Liver (tissue), 9 donors: ENCODE measurements around the gene ZNF740. TPM values are rescaled to one million over a fixed set of nuclear protein-coding genes. Genes with fewer than 3 reads are reported as not detected.

ENCODE experiments used
- DNase-seq: peaks from one replicate; pipeline ENCODE4 v3.0.0-alpha.2; 2017; ENCODE audit warnings: low spot score
- H3K27ac ChIP-seq, 2 donors: one replicate each; pipeline ENCODE4 v1.7.0; 2013; ENCODE audit warnings: inconsistent platforms in 2 of 2, low read length in 2 of 2, control low read depth in 1 of 2, low read depth in 1 of 2, mild to moderate bottlenecking in 1 of 2
- H3K27me3 ChIP-seq, 4 donors: one replicate each; pipeline versions ENCODE4 v1.6.1 to v1.7.0; 2013; ENCODE audit warnings: low read length in 3 of 4, inconsistent platforms in 1 of 4, mild to moderate bottlenecking in 1 of 4, moderate library complexity in 1 of 4; ENCODE audit not compliant: control insufficient read depth in 4 of 4, insufficient read depth in 4 of 4
- H3K36me3 ChIP-seq, 4 donors: one replicate each; pipeline versions ENCODE4 v1.6.1 to v1.7.0; 2013; ENCODE audit warnings: low read length in 3 of 4, mild to moderate bottlenecking in 3 of 4, low read depth in 1 of 4, moderate library complexity in 1 of 4; ENCODE audit not compliant: control insufficient read depth in 4 of 4, insufficient read depth in 3 of 4
- H3K4me1 ChIP-seq, 4 donors: one replicate each; pipeline versions ENCODE4 v1.6.1 to v1.7.0; 2013; ENCODE audit warnings: low read length in 3 of 4, mild to moderate bottlenecking in 3 of 4, moderate library complexity in 1 of 4; ENCODE audit not compliant: control insufficient read depth in 4 of 4, insufficient read depth in 4 of 4
- H3K4me3 ChIP-seq, 3 donors: one replicate each; pipeline versions ENCODE4 v1.6.1 to v1.7.0; 2013; ENCODE audit warnings: low read length in 3 of 3, control low read depth in 1 of 3, low read depth in 1 of 3, mild to moderate bottlenecking in 1 of 3
- H3K9ac ChIP-seq, 2 donors: one replicate each; pipeline ENCODE4 v1.7.0; 2013; ENCODE audit warnings: low read length in 2 of 2, mild to moderate bottlenecking in 2 of 2, moderate library complexity in 2 of 2, control low read depth in 1 of 2, low read depth in 1 of 2
- H3K9me3 ChIP-seq, 4 donors: one replicate each; pipeline versions ENCODE4 v1.6.1 to v1.7.0; 2013; ENCODE audit warnings: low read length in 3 of 4; ENCODE audit not compliant: control insufficient read depth in 4 of 4
- EGR1 ChIP-seq, 2 donors: IDR thresholded peaks; 2 replicates each; pipeline ENCODE4 v1.6.1; 2016 to 2018; ENCODE audit warnings: antibody characterized with exemption in 2 of 2, low read depth in 2 of 2
- FOXA1 ChIP-seq: IDR thresholded peaks from 2 replicates; pipeline ENCODE4 v1.6.1; 2016; ENCODE audit warnings: antibody characterized with exemption
- FOXA2 ChIP-seq: IDR thresholded peaks from 2 replicates; pipeline ENCODE4 v1.6.1; 2016; ENCODE audit warnings: antibody characterized with exemption
- GABPA ChIP-seq, 2 donors: IDR thresholded peaks in 1 of 2; conservative IDR thresholded peaks in 1 of 2; 2 replicates each; pipeline ENCODE4 v1.6.1; 2016; ENCODE audit warnings: antibody characterized with exemption in 2 of 2, mild to moderate bottlenecking in 1 of 2, moderate library complexity in 1 of 2
- HNF4A ChIP-seq, 2 donors: conservative IDR thresholded peaks; 2 replicates each; pipeline ENCODE4 v1.6.1; 2016; ENCODE audit warnings: antibody characterized with exemption in 2 of 2, mild to moderate bottlenecking in 2 of 2
- HNF4G ChIP-seq: IDR thresholded peaks from 2 replicates; pipeline ENCODE4 v1.6.1; 2016; ENCODE audit warnings: antibody characterized with exemption
- JUND ChIP-seq, 2 donors: IDR thresholded peaks; 2 replicates each; pipeline ENCODE4 v1.6.1; 2016; ENCODE audit warnings: antibody characterized with exemption in 2 of 2
- NR2F2 ChIP-seq: IDR thresholded peaks from 2 replicates; pipeline ENCODE4 v1.6.1; 2016; ENCODE audit warnings: antibody characterized with exemption
- RAD21 ChIP-seq, 2 donors: IDR thresholded peaks; 2 replicates each; pipeline ENCODE4 v1.6.1; 2016; ENCODE audit warnings: antibody characterized with exemption in 2 of 2, mild to moderate bottlenecking in 2 of 2
- RXRA ChIP-seq, 2 donors: IDR thresholded peaks; 2 replicates each; pipeline ENCODE4 v1.6.1; 2017 to 2018; ENCODE audit warnings: antibody characterized with exemption in 2 of 2, mild to moderate bottlenecking in 1 of 2
- SP1 ChIP-seq: IDR thresholded peaks from 2 replicates; pipeline ENCODE4 v1.6.1; 2018; ENCODE audit warnings: antibody characterized with exemption, mild to moderate bottlenecking
- TAF1 ChIP-seq: conservative IDR thresholded peaks from 2 replicates; pipeline ENCODE4 v1.6.1; 2016; ENCODE audit warnings: antibody characterized with exemption, mild to moderate bottlenecking
- YY1 ChIP-seq: IDR thresholded peaks from 2 replicates; pipeline ENCODE4 v1.6.1; 2016; ENCODE audit warnings: antibody characterized with exemption, mild to moderate bottlenecking
- WGBS: extraction: QIAGEN DNeasy Blood & Tissue Kit; methylation state at CpG from one replicate; pipeline ENCODE4 v1.1.7; 2013; 5-methylcytosine and 5-hydroxymethylcytosine counted together
- polyA plus RNA-seq, 2 donors: library from polyadenylated mRNA; stranded (reverse) in 1 of 2; unstranded in 1 of 2; fragments of 200-250 nt in 1 of 2; fragments of >200 nt in 1 of 2; fragmentation: Nextera tagmentation in 1 of 2; extraction: Ambion mirVana in 1 of 2; gene quantifications; one replicate each; pipeline versions ENCODE4 v1.2.1 to v1.2.3, GENCODE V29; 2013 to 2015
- total RNA-seq, 2 donors: library from RNA; depleted of rRNA; stranded (reverse); fragments of >200 nt; gene quantifications; one replicate each; pipeline ENCODE4 v1.2.3, GENCODE V29; 2014
- TF ChIP-seq, protein P1 (sequence below): IDR thresholded peaks from 2 replicates; pipeline ENCODE4 v1.6.1; 2016; ENCODE audit warnings: antibody characterized with exemption
- TF ChIP-seq, protein P2 (sequence below): IDR thresholded peaks from 2 replicates; pipeline ENCODE4 v1.6.1; 2016; ENCODE audit warnings: antibody characterized with exemption
- TF ChIP-seq, protein P3 (sequence below): fragments of 150-350 bp; IDR thresholded peaks from 2 replicates; pipeline ENCODE4 v1.5.1; 2017; ENCODE audit warnings: improper control_type of control experiment, low read depth, low read length; ENCODE audit not compliant: missing input control
- TF ChIP-seq, protein P4 (sequence below): IDR thresholded peaks from 2 replicates; pipeline ENCODE4 v1.6.1; 2016; ENCODE audit warnings: antibody characterized with exemption, mild to moderate bottlenecking
- TF ChIP-seq, protein P5 (sequence below): IDR thresholded peaks from 2 replicates; pipeline ENCODE4 v1.6.1; 2016; ENCODE audit warnings: antibody characterized with exemption
- donor health status: healthy.
- donor health status: healthy.
- donor health status: healthy.
- donor health status: healthy.
- donor health status: healthy.

ZNF740 gene
- total and polyA plus RNA-seq, 4 donors, result 1.4 to 14.4 (median 6.3) TPM

DNA sequence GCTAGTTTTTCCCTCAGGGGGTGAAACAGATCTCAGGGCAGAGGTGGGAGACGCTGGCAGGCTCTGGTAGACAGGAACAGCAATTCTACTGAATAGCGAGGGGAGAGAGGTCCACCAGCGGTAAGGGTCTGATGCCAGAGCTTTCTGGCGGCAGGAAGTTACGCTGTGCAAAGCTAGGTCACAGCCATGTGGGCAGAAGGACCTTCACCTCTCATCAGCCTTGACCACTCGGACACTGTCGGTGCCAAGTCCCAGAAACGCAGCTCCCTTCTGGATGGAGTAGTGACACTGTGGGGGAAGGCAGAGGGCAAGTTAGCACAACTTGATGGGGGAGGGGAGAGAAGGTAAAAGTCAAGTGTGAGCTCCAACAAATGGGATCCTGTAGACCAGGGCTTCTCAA, 10.3 kb upstream of the ZNF740 start:
- peaks cover 15 to 60% (median 50%) of the 10 kb centered on the region in 4 donors for H3K4me1 ChIP-seq
- no peaks in the 10 kb centered on the region for H3K27me3 ChIP-seq
- H3K4me3 ChIP-seq, result peak overlapping the region; percentile 56 to 64 (median 56)
- no peaks in the 10 kb centered on the region for H3K9me3 ChIP-seq
- H3K27ac ChIP-seq, result peak overlapping the region; percentile 69 to 83
- peak overlapping the region; percentile 79 to 86 for H3K9ac ChIP-seq
- peaks cover 0 to 9% (median 0%) of the 10 kb centered on the region in 4 donors for H3K36me3 ChIP-seq
- DNase-seq, result no peak
- WGBS, result 50% methylated on average over 8 of the region's 8 CpGs
- peak; percentile 63 for TF ChIP-seq FOXA2
- peak in 1 of 2 donors; percentile 69 for TF ChIP-seq JUND (IDR thresholded peaks at IDR 0.05)
- TF ChIP-seq YY1, result peak; percentile 63
- TF ChIP-seq, protein P1, sequence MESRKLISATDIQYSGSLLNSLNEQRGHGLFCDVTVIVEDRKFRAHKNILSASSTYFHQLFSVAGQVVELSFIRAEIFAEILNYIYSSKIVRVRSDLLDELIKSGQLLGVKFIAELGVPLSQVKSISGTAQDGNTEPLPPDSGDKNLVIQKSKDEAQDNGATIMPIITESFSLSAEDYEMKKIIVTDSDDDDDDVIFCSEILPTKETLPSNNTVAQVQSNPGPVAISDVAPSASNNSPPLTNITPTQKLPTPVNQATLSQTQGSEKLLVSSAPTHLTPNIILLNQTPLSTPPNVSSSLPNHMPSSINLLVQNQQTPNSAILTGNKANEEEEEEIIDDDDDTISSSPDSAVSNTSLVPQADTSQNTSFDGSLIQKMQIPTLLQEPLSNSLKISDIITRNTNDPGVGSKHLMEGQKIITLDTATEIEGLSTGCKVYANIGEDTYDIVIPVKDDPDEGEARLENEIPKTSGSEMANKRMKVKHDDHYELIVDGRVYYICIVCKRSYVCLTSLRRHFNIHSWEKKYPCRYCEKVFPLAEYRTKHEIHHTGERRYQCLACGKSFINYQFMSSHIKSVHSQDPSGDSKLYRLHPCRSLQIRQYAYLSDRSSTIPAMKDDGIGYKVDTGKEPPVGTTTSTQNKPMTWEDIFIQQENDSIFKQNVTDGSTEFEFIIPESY, result peak; percentile 83
- TF ChIP-seq FOXA1, result peak; percentile 78
- TF ChIP-seq, protein P2, sequence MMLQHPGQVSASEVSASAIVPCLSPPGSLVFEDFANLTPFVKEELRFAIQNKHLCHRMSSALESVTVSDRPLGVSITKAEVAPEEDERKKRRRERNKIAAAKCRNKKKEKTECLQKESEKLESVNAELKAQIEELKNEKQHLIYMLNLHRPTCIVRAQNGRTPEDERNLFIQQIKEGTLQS, result no peak
- TF ChIP-seq, protein P3, sequence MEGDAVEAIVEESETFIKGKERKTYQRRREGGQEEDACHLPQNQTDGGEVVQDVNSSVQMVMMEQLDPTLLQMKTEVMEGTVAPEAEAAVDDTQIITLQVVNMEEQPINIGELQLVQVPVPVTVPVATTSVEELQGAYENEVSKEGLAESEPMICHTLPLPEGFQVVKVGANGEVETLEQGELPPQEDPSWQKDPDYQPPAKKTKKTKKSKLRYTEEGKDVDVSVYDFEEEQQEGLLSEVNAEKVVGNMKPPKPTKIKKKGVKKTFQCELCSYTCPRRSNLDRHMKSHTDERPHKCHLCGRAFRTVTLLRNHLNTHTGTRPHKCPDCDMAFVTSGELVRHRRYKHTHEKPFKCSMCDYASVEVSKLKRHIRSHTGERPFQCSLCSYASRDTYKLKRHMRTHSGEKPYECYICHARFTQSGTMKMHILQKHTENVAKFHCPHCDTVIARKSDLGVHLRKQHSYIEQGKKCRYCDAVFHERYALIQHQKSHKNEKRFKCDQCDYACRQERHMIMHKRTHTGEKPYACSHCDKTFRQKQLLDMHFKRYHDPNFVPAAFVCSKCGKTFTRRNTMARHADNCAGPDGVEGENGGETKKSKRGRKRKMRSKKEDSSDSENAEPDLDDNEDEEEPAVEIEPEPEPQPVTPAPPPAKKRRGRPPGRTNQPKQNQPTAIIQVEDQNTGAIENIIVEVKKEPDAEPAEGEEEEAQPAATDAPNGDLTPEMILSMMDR, result no peak
- peak in 1 of 2 donors; percentile 61 for TF ChIP-seq EGR1 (IDR thresholded peaks at IDR 0.05; ENCODE audit: low read depth in 2 of 2)
- peak; percentile 94 for TF ChIP-seq NR2F2
- TF ChIP-seq RXRA (IDR thresholded peaks at IDR 0.05), result peak; percentile 98 to 99
- TF ChIP-seq GABPA (IDR thresholded peaks at IDR 0.05 in 1 of 2, conservative IDR thresholded peaks at IDR 0.05 in 1 of 2), result peak in 1 of 2 donors; percentile 82
- TF ChIP-seq HNF4A (conservative IDR thresholded peaks at IDR 0.05), result peak; percentile 93 to 97
- TF ChIP-seq SP1, result peak; percentile 91
- peak in 1 of 2 donors; percentile 36 for TF ChIP-seq RAD21 (IDR thresholded peaks at IDR 0.05)
- TF ChIP-seq HNF4G, result peak; percentile 73
- peak; percentile 35 for TF ChIP-seq TAF1
- TF ChIP-seq, protein P4, sequence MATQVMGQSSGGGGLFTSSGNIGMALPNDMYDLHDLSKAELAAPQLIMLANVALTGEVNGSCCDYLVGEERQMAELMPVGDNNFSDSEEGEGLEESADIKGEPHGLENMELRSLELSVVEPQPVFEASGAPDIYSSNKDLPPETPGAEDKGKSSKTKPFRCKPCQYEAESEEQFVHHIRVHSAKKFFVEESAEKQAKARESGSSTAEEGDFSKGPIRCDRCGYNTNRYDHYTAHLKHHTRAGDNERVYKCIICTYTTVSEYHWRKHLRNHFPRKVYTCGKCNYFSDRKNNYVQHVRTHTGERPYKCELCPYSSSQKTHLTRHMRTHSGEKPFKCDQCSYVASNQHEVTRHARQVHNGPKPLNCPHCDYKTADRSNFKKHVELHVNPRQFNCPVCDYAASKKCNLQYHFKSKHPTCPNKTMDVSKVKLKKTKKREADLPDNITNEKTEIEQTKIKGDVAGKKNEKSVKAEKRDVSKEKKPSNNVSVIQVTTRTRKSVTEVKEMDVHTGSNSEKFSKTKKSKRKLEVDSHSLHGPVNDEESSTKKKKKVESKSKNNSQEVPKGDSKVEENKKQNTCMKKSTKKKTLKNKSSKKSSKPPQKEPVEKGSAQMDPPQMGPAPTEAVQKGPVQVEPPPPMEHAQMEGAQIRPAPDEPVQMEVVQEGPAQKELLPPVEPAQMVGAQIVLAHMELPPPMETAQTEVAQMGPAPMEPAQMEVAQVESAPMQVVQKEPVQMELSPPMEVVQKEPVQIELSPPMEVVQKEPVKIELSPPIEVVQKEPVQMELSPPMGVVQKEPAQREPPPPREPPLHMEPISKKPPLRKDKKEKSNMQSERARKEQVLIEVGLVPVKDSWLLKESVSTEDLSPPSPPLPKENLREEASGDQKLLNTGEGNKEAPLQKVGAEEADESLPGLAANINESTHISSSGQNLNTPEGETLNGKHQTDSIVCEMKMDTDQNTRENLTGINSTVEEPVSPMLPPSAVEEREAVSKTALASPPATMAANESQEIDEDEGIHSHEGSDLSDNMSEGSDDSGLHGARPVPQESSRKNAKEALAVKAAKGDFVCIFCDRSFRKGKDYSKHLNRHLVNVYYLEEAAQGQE, result peak; percentile 26
- TF ChIP-seq, protein P5, sequence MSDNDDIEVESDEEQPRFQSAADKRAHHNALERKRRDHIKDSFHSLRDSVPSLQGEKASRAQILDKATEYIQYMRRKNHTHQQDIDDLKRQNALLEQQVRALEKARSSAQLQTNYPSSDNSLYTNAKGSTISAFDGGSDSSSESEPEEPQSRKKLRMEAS, result peak; percentile 94
